Liver (tissue), 3 donors: ENCODE results near the gene LRRFIP1.

Source experiments
- FOXA1 ChIP-seq: IDR thresholded peaks from 2 replicates; pipeline ENCODE4 v1.6.1; 2016; ENCODE audit warnings: antibody characterized with exemption
- GABPA ChIP-seq, 2 donors: IDR thresholded peaks in 1 of 2; conservative IDR thresholded peaks in 1 of 2; 2 replicates each; pipeline ENCODE4 v1.6.1; 2016; ENCODE audit warnings: antibody characterized with exemption in 2 of 2, mild to moderate bottlenecking in 1 of 2, moderate library complexity in 1 of 2
- JUND ChIP-seq, 2 donors: IDR thresholded peaks; 2 replicates each; pipeline ENCODE4 v1.6.1; 2016; ENCODE audit warnings: antibody characterized with exemption in 2 of 2
- RXRA ChIP-seq, 2 donors: IDR thresholded peaks; 2 replicates each; pipeline ENCODE4 v1.6.1; 2017 to 2018; ENCODE audit warnings: antibody characterized with exemption in 2 of 2, mild to moderate bottlenecking in 1 of 2
- TAF1 ChIP-seq: conservative IDR thresholded peaks from 2 replicates; pipeline ENCODE4 v1.6.1; 2016; ENCODE audit warnings: antibody characterized with exemption, mild to moderate bottlenecking
- TF ChIP-seq, protein P1 (sequence below): fragments of 150-350 bp; IDR thresholded peaks from 2 replicates; pipeline ENCODE4 v1.5.1; 2017; ENCODE audit warnings: improper control_type of control experiment, low read depth, low read length; ENCODE audit not compliant: missing input control
- TF ChIP-seq, protein P2 (sequence below): IDR thresholded peaks from 2 replicates; pipeline ENCODE4 v1.6.1; 2016; ENCODE audit warnings: antibody characterized with exemption
- donor health status: healthy.
- donor health status: healthy.

DNA sequence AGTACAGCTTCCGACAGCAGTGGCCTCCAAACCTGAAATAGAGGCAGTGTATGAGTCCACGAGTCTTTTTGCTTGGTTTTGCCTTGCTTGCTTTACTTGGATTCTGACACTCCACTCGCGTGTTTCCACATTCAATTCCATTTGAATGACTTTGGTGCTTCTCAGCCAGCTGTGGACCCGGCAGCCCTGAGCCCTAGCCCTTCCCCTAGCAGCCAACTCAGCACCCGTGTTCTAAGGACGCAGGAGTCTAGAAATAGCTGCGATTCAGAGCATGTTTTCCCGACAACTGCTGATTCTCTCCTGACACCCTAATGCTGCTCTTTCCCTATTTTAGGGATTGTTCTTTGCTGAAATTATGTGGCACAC, 20.6 kb downstream of the LRRFIP1 start:
- TF ChIP-seq TAF1 (no peak), GABPA (IDR thresholded peaks at IDR 0.05 in 1 of 2, conservative IDR thresholded peaks at IDR 0.05 in 1 of 2) (no peak), FOXA1 (no peak), JUND (IDR thresholded peaks at IDR 0.05) (no peak), RXRA (IDR thresholded peaks at IDR 0.05) (no peak)
- TF ChIP-seq, protein P1, sequence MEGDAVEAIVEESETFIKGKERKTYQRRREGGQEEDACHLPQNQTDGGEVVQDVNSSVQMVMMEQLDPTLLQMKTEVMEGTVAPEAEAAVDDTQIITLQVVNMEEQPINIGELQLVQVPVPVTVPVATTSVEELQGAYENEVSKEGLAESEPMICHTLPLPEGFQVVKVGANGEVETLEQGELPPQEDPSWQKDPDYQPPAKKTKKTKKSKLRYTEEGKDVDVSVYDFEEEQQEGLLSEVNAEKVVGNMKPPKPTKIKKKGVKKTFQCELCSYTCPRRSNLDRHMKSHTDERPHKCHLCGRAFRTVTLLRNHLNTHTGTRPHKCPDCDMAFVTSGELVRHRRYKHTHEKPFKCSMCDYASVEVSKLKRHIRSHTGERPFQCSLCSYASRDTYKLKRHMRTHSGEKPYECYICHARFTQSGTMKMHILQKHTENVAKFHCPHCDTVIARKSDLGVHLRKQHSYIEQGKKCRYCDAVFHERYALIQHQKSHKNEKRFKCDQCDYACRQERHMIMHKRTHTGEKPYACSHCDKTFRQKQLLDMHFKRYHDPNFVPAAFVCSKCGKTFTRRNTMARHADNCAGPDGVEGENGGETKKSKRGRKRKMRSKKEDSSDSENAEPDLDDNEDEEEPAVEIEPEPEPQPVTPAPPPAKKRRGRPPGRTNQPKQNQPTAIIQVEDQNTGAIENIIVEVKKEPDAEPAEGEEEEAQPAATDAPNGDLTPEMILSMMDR = no peak
- TF ChIP-seq, protein P2, sequence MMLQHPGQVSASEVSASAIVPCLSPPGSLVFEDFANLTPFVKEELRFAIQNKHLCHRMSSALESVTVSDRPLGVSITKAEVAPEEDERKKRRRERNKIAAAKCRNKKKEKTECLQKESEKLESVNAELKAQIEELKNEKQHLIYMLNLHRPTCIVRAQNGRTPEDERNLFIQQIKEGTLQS = no peak
